ENCODE results near the gene EXOC5.
A peak's percentile ranks its signal among the peaks of the same experiment; 100 is the strongest.
"Not testable (repeated sequence)": the region's sequence is repeated elsewhere in the genome, so short reads cannot be mapped to it uniquely, and the experiment has no call there.

EXOC5 gene

GRCh38 chr14:57268161-57269069, at the start of gene EXOC5, which contains the start of gene AP5M1:
Gene EXOC5, minus strand, starts transcription at chr14:57268905. Its CDS starts 257 bp downstream, at chr14:57268648.
Gene AP5M1, plus strand, starts transcription at chr14:57268971. Its CDS starts 344 bp downstream, at chr14:57269315.
- peak; percentile 98 to 99 (median 98) for DNase-seq

- peak; percentile 70 to 94 (median 87) for DNase-seq
These were observed 48.6 kb upstream of the EXOC5 start for GRCh38 chr14:57317248-57317833.

GRCh38 chr14:57314396-57315089, 45.8 kb upstream of the EXOC5 start:
- no peak for DNase-seq

DNA sequence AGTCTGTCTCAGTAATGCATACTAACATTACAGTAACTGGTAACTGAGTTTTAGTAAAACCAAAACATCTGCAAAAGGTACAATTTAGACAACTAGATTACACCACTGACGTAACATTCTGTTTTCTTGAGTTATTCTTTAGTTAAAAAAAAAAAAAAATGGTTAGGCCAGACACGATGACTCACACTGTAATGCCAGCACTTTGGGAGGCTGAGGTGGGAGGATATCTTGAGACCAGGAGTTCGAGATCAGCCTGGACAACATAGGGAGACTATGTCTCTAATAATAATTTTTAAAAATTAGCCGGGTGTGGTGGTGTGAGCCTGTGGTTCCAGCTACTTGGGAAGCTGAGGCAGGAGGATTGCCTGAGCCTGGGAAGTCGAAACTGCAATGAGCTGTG, 34.2 kb upstream of the EXOC5 start:
- no peak for DNase-seq

GRCh38 chr14:57299511-57299910, 30.8 kb upstream of the EXOC5 start:
- DNase-seq = no peak

DNA sequence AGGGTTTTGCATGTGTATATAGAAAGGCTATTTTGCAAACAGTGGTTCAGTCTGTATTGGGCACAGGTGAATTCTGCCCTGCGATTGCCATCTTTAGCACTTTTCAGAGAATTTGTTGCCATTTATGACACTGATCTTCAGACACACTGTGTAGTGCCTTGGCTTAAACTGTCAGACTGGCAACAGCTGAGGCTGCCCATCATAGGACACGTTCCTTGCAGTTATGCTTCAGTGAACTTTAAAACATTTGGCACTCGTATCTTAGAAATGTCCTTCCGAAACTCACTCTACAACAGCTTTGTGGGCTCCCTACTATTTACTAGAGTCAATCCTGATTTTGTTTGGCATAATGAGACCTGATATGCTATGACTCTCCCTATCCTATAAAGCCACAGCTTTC, 29.1 kb upstream of the EXOC5 start:
- no peak for DNase-seq

DNA sequence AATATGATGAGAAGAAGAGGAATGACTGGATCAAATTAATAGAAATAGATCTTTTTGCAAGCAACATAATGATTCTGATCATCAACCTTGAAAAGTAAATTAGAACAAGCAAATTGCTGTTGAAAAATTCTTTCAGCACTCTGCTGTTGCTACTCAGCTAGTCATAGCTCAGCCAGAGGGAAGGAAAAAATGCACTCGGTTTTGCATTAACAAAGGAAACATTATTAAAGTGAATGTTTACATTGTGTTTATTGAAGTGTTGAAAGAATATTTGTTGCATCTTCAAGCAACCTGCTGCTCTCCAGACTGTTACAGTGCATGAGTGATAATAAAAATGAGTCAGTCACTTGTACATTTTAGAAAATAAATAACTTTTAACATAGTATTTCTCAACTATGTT, 26.5 kb upstream of the EXOC5 start:
- DNase-seq = no peak

DNA sequence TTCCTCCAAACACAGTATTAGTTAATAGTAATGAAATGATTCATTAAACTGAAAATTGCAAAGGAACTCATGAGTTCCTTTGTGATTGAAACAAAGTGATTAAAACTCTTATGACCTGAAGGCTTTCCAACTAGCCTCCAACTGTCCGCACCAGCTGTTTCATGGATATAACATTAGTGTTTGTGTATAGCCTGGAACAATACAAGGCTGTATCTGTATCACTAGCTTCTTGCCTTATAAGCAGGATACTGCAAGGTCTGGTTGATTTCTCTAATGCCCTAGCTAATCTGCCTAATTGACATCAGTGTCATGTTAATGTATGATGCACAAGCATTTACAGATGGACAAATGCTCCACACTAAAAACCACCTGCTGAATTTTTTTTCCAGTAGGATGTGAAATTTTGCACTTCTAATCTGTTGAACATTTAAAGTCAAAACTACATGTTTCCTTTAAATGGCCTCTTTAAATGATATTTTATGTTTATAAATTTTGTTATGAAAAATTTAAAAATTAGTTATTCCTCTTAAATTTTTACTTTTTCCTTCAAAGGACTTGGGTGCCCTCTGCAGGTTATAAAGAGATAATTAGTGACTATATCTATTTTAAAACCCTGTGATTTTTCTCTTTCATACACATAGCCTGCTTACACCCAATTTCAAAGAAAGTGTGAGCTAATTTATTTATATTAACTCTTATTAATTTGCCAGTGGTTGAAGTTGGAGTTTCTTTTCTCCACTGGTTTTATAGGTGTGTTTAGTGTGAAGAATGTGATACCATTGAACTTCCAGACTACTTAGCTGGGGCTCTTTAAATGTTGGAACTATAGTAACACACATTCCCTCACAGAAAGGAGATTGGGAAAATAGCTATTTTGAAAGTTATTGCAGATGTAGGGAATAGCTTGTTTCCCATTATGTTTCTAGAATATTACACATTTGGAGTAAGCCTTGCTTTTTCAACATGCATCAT, 25.4 kb upstream of the EXOC5 start:
- peak in 1 of 3 experiments; percentile 59 for DNase-seq

- DNase-seq = peak in 1 of 3 experiments; percentile 55
These were observed 23.3 kb upstream of the EXOC5 start for GRCh38 chr14:57291692-57292647.

DNA sequence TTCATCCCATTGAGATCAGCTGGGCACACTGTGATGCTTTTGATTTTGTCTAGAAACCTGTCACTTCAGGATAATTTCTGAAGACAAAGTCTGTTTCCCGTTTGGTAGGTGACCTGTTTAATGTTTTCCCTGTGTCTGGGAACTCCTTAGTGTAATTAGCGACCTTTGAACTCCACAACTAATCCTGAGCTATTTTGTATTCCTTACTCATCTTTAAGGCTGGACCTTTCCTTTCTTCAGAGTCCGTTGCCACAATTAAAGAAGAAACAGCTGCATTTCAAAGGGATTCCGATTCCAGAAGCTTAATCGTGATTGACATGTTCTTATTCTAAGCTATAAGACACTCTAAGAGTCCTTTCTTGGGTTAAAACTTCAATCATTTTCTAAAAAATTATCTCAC, 22.0 kb upstream of the EXOC5 start:
- DNase-seq = no peak

DNA sequence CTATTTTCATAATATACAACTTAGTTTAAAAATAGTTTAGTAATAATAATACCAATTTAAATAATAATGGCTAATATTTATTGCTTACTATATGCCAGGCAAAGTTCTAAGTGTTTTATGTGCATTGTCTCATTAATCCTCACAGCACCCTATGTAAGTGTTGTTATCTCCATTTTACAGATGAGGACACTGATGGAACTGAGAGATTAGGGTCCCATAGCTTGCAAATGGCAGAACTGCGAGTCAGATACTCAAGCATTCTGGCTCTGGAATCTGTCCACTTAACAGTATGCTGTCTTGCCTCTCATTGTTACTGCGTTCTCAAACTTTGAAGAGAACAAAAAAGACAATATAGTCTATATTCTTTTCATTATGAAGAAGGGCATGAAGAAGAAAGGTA, 19.0 kb upstream of the EXOC5 start:
- no peak for DNase-seq

GRCh38 chr14:57277062-57277461, 8.4 kb upstream of the EXOC5 start:
- no peak for DNase-seq

- no peak for DNase-seq
These were observed 6.4 kb upstream of the EXOC5 start for GRCh38 chr14:57275023-57275664.

GRCh38 chr14:57274551-57274950, 5.8 kb upstream of the EXOC5 start:
- DNase-seq = no peak

GRCh38 chr14:57273236-57273635, 4.5 kb upstream of the EXOC5 start:
- DNase-seq = no peak

GRCh38 chr14:57266065-57266464, 2.6 kb downstream of the EXOC5 start:
- no peak for DNase-seq

GRCh38 chr14:57262117-57262516, 6.6 kb downstream of the EXOC5 start:
- DNase-seq = no peak

DNA sequence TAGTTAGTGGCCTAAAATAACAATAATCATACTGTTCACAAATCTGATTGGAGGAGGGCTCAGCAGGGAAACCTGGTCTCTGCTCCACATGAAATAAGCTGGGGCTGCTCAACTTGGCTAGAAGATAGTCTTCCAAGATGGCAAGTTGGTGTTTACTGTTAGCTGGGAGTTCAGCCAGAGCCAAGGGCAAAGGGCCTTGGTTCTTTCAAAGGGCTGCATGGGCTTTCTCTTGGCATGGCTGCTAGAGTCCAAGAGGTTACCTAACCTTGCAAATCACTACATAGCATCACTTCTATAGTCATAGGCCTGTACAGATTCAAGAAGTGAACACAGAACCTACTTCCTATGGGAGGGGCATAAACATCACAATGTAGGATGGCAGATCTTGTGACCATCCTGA, 7.1 kb downstream of the EXOC5 start:
- no peak for DNase-seq

GRCh38 chr14:57259672-57260071, 9.0 kb downstream of the EXOC5 start:
- DNase-seq = no peak

GRCh38 chr14:57258221-57258620, 10.5 kb downstream of the EXOC5 start:
- DNase-seq = not testable (repeated sequence)

- DNase-seq = no peak
These were observed 13.8 kb downstream of the EXOC5 start for GRCh38 chr14:57254884-57255283.

All from NCI-H1417 (cell line).